Stimulated activated CD8-positive, alpha-beta memory T cell treated with anti-CD3 and anti-CD28 coated beads, Interleukin-7, amount 100 ng/mL, for 4 hours (primary cell): ENCODE measurements around the gene ZNF800.
"Not testable (repeated sequence)": the region's sequence is repeated elsewhere in the genome, so short reads cannot be mapped to it uniquely, and the experiment has no call there.

Experiments used
- DNase-seq, 2 donors: peaks; one replicate each; pipeline ENCODE4 v3.0.0-alpha.2; 2020; ENCODE audit warnings: low read depth in 2 of 2

ZNF800 gene, protein sequence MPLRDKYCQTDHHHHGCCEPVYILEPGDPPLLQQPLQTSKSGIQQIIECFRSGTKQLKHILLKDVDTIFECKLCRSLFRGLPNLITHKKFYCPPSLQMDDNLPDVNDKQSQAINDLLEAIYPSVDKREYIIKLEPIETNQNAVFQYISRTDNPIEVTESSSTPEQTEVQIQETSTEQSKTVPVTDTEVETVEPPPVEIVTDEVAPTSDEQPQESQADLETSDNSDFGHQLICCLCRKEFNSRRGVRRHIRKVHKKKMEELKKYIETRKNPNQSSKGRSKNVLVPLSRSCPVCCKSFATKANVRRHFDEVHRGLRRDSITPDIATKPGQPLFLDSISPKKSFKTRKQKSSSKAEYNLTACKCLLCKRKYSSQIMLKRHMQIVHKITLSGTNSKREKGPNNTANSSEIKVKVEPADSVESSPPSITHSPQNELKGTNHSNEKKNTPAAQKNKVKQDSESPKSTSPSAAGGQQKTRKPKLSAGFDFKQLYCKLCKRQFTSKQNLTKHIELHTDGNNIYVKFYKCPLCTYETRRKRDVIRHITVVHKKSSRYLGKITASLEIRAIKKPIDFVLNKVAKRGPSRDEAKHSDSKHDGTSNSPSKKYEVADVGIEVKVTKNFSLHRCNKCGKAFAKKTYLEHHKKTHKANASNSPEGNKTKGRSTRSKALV

GRCh38 chr7:127392566-127393367, at the start of gene ZNF800:
Gene ZNF800, minus strand, starts transcription at chr7:127392708. Its CDS starts 1,151 bp downstream, at chr7:127391557.
- peak; percentile 85 to 90 for DNase-seq

DNA sequence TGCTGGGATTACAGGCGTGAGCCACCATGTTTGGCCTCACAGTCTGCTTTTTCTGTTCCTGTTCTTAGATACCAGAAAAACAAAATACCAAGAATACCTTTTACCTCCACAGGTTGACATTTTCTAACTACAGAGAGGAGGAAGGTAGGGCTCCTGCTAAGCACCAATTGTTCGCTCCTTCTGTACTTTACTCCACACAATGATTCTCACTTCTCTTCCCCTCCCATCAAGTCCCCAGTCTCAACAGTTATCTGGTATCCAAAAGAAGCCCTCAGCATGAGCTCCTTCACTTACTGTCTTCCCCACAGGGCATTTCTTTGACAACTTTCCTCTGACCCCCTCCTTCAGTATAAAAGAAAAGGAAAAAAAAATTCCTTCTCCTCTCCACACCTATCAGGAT, 47.7 kb upstream of the ZNF800 start:
- DNase-seq: no peak

GRCh38 chr7:127438836-127439235, 46.3 kb upstream of the ZNF800 start:
- DNase-seq: no peak

GRCh38 chr7:127437837-127438236, 45.3 kb upstream of the ZNF800 start:
- DNase-seq: no peak

DNA sequence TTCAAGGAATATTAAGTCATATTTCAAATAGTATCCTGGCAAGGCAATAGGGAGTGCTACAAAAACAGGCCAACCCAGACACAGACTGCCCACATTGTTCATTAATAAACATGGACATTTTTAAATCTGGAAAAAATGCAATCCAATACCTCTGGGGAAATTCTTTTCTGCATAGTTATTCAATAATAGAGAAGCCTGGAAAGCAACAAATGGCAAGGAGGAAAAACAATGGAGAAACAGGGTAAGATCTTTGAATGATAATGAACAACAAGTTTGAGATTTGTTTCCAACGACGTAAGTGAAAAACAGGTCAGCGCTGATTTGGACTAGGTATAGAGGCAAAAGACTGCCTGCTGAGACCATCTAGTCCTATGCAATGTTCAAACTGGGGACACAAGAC, 44.7 kb upstream of the ZNF800 start:
- DNase-seq: no peak

- not testable (repeated sequence) for DNase-seq
Measured at GRCh38 chr7:127429281-127429680, 36.8 kb upstream of the ZNF800 start.

- DNase-seq: no peak
Measured at GRCh38 chr7:127419196-127419595, 26.7 kb upstream of the ZNF800 start.

DNA sequence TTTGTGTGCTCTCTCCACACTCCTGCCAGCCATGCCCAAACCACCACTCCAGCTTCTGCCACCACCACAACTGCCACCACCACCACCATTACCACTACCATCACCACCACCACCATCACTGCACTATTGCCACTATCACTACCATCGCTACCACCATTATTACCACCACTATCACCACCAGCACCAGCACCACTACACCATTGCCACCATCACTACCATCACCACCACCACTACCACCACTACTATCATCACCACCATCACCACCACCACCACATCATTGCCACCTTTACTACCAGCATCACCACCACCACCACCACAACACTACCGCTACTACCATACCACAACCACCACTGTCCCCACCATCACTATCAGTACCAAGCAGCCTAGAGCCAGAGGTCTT, 26.0 kb upstream of the ZNF800 start:
- DNase-seq: no peak

DNA sequence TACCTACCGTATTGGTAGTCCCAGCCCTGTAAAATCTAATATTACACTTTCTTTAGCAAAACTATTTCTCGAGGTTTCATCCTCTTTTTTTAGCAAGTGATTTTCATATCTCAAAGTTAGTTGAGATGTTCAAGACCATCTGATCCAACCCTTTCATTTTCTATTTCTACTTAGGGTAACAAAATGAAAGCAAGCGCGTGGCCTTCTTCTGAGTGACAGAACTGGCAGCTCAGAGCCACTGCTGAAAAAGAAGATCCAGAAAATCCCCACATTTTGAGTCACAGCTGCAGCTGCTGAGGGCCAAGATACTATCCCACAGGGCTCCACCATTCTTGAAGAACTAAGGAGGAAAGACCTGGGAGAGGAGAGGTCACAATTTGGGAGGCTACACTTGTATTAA, 24.8 kb upstream of the ZNF800 start:
- no peak for DNase-seq

- no peak for DNase-seq
Measured at GRCh38 chr7:127415060-127415742, 22.7 kb upstream of the ZNF800 start.

DNA sequence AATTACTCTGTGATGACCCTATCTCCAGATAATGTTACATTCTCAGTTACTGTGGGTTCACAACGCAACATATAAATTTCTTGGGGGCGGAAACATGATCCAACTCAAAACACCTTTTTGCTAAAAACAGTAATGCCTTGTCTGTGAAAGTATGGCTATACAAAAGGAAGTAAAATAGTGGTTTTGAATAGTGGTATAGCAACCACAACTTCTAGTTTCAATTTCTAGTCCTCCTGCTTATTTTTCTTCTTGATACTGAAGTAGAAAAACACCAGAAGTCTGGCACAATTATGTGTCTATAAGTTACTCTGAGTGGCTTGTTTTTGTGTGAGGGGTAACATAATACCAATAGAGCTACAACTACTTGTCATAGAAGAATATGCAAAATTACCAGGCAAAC, 21.5 kb upstream of the ZNF800 start:
- no peak for DNase-seq

DNA sequence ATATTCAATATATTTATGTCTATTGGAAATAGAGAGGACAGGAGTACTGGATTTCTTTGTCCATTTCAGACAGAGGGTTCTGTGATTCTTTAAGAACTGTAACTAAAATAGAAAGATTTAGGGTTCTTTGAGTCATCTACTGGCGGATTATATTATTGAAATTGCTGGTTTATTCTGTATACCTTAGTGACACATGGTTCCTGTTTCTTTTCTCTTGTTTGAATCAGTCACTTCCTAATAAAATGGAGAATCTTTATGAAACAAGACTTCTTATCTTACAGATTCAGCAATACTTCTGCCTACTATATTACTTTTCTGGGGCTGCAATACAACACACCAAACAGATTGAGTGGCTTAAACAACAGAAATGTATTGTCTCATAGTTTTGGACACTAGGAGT, 20.8 kb upstream of the ZNF800 start:
- no peak for DNase-seq

DNA sequence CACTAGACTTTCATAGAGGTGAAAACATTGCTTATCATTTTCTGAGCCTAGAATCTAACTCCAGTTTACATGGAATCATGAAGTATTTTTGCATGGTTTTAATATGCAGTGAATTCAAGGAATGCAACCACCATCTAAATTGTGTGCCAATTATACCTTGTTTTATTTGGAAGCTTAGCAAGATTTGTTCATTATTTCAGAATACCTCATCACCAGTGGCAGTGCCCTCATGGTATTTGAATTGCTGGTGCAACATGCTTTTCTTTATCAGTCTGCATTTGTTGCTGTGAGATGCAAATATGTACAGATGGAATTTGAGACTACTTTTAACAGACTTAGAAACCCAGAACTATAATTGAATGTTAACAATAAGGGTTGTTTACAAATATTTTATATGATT, 18.7 kb upstream of the ZNF800 start:
- DNase-seq: no peak

DNA sequence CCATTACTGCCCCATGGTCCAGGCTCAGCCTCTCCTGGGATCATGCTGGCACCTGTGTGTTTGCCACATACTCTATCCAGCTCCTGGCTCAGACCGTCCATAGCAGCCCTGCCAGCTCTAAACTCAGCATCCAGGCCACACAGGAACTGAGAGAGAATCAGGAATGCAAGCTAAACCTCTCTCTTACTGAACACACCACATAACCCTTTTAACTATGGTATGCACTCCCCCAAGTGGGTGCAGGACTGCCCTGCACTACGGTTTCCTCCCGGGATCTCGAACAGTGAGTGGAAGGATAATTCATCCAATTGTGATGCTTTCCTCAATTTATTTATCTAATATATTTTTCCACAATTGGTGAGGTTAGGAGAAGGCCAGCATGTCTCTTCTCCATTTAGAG, 17.1 kb upstream of the ZNF800 start:
- DNase-seq: no peak

DNA sequence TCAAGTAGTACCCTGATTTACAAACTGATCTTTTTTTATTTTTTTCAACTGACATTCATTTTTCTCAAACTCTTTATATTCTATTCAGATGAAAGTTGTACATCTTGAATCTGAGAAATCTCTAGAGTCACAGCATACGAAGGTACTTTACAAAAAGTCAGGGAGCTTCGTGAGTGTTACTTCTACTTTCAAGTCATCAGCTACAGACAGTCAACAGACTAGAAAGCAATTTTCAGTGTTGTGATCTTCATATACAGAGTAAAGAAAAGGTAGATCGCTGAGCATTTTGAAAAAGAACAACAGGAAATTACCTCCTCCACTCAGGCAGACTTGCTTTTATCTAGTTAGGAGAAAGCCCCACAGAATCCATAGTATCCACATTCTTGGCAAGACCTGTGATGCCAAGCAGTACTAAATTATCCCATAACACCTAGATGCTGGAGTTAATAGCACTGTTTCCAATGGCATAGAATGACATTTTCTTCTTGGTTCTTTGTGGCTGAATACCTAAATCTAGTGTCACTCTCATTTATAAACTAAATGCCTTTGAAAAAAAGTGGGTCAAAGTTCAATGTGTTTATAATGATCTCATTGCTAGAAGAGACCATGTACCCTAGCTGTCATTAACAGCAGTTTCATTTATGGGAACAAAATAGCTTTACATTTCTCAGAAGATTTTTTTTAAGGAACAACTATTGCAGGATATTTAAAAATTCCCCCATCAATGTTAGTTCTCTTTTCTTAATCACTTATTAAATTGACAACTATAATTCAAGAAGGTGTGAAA, 12.0 kb upstream of the ZNF800 start:
- DNase-seq: no peak

GRCh38 chr7:127396184-127396583, 3.7 kb upstream of the ZNF800 start:
- DNase-seq: no peak

DNA sequence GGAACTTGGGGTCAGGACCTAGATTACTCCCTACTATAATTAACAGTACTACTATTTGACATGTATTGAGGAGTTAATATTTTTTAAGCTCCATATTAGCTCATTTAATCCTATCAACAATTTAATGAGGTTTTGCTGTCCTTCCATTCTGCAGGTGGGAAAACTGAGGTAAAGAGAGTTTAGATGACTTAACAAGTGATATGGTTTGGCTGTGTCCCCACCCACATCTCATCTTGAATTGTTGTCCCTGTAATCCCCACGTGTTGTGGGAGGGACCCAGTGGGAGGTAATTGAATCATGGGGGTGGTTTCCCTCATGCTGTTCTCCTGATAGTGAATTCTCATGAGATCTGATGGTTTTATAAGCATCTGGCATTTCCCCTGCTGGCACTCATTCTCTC, 2.6 kb upstream of the ZNF800 start:
- peak; percentile 15 to 27 for DNase-seq

DNA sequence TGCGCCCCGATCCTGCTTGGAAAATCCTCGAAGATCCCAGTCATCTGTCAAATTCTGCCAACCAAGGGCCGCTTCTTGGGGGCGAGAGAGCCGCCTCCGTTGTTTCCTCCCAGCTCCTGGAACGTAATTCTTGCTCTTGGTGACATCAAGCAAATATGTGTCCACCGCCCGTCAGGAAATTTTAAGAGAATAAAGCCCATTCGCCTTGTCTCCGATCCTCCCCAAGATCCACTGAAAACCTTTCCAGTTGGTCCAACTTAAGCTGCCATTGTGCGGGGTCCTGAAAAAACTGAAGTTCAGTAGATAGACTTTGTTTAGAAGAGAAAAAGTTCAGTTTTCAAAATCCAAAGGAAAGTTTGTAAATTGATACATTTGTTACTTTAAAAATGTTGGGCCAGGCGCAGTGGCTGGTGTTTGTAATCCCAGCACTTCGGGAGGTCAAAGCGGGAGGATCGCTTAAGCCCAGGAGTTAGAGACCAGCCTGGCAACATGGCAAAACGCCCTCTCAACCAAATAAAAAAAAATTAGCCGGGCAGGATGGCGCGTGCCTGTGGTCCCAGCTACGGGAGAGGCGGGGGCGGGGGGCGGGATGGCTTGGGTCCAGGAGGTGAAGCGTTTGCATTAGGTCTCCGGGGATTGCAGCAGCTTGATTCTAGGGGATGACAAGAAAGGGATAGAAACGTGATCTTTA, 1.0 kb upstream of the ZNF800 start:
- no peak for DNase-seq

GRCh38 chr7:127392182-127392565, 334 bp downstream of the ZNF800 start:
- DNase-seq: peak; percentile 39 to 65

- DNase-seq: peak; percentile 34 to 50
Measured at GRCh38 chr7:127391591-127392181, 822 bp downstream of the ZNF800 start.
